Measurements from ENCODE around the gene HCFC2. TPM values are rescaled to one million over a fixed set of nuclear protein-coding genes. Genes with fewer than 3 reads are reported as not detected.
A peak's percentile ranks its signal among the peaks of the same experiment; 100 is the strongest.

Gene HCFC2
- total RNA-seq, 4 donors from 2014 or later: 29.0 to 54.5 (median 36.1) TPM

DNA sequence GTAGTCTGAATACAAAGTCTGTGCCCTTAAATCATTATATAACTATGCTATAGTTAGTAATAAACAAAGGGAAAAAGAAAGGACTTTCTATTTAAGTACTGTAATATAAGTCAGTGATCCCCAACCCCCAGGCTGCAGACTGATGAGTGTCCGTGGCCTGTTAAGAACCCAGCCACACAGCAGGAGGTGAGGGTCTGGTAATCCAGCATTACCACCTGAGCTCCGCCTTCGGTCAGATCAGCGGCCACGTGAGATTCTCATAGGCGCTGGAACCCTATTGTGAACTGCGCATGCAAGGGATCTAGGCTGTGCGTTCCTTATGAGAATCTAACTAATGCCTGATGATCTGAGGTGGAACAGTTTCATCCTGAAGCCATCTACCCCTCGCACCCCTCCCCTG lies 58.0 kb downstream of the HCFC2 start:
- Histone ChIP-seq H3K4me3 (no peak overlapping the region), H3K4me1 (peaks cover 3 to 23% (median 4%) of the 10 kb centered on the region in 3 donors), H3K36me3 (peaks cover 4 to 85% of the 10 kb centered on the region in 2 donors), H3K27me3 (no peaks in the 10 kb centered on the region), H3K9me3 (no peaks in the 10 kb centered on the region), H3K27ac (peak overlapping the region in 1 of 4 donors; percentile 9)
- no peak for TF ChIP-seq POLR2A (IDR thresholded peaks at IDR 0.05)
- TF ChIP-seq, protein P1, sequence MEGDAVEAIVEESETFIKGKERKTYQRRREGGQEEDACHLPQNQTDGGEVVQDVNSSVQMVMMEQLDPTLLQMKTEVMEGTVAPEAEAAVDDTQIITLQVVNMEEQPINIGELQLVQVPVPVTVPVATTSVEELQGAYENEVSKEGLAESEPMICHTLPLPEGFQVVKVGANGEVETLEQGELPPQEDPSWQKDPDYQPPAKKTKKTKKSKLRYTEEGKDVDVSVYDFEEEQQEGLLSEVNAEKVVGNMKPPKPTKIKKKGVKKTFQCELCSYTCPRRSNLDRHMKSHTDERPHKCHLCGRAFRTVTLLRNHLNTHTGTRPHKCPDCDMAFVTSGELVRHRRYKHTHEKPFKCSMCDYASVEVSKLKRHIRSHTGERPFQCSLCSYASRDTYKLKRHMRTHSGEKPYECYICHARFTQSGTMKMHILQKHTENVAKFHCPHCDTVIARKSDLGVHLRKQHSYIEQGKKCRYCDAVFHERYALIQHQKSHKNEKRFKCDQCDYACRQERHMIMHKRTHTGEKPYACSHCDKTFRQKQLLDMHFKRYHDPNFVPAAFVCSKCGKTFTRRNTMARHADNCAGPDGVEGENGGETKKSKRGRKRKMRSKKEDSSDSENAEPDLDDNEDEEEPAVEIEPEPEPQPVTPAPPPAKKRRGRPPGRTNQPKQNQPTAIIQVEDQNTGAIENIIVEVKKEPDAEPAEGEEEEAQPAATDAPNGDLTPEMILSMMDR (IDR thresholded peaks at IDR 0.05): no peak
- TF ChIP-seq POLR2AphosphoS5 (IDR thresholded peaks at IDR 0.05): no peak
- no peak for TF ChIP-seq EP300 (IDR thresholded peaks at IDR 0.05)
- 78 to 82% methylated on average over 4 to 5 of the region's 9 CpGs for WGBS, 2 donors (ENCODE audit: low coverage in 1 of 2)
- ATAC-seq: no peak

DNA sequence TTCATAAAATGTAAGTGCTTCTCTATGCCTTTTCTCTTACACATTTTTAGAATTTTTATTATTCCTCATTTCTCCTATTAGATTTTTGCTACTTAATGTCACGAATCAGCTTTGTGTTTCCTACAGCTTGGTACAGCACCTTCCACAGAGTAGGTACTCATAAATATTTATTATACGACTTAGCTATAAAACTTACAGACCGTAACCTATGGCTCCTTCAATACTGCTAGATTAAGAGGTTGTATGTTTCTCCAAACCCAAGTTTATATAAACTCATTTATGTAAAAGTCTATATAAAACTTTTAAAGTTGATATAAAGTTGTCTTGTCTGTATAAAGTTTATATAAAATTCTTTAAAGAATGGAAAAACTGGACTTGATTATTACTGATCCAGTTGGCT lies 62.2 kb downstream of the HCFC2 start:
- no peaks in the 10 kb centered on the region for H3K27me3 ChIP-seq
- H3K27ac ChIP-seq: peak overlapping the region in 1 of 4 donors; percentile 24
- WGBS, 2 donors (ENCODE audit: low coverage in 1 of 2): 71 to 78% methylated on average over 3 of the region's 3 CpGs
- no peak for ATAC-seq
- H3K9me3 ChIP-seq: no peaks in the 10 kb centered on the region
- H3K4me1 ChIP-seq: peaks cover 11 to 51% (median 14%) of the 10 kb centered on the region in 3 donors
- TF ChIP-seq POLR2AphosphoS5 (IDR thresholded peaks at IDR 0.05) (no peak), EP300 (IDR thresholded peaks at IDR 0.05) (no peak), POLR2A (IDR thresholded peaks at IDR 0.05) (no peak)
- TF ChIP-seq, protein P1 (IDR thresholded peaks at IDR 0.05): no peak
- H3K4me3 ChIP-seq: no peak overlapping the region
- H3K36me3 ChIP-seq: peaks cover 0 to 75% of the 10 kb centered on the region in 2 donors

DNA sequence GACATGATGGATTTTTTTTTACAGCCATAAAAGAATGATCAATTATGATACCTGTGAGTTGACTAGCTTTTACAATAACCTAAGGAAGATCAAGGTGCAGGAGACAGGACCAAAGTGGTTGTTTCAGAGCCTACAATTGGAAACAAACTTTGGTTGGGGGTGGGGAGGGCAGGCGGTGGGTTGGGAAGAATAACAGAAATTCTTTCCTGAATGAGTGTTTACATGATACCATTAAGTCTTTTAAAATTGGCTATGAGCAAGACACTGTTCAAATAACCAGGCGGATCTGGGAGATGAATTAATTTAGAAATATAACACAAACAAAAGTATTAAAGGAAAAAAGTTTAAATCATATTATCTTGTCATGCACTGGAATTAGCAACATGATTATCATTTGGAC lies 66.4 kb downstream of the HCFC2 start:
- H3K27ac ChIP-seq: peak overlapping the region in 3 of 4 donors; percentile 42 to 49 (median 45)
- ATAC-seq: no peak
- H3K9me3 ChIP-seq: no peaks in the 10 kb centered on the region
- 24 to 27% methylated on average over 2 of the region's 2 CpGs for WGBS, 2 donors (ENCODE audit: low coverage in 1 of 2)
- H3K4me3 ChIP-seq: no peak overlapping the region
- TF ChIP-seq POLR2AphosphoS5 (IDR thresholded peaks at IDR 0.05) (no peak), EP300 (IDR thresholded peaks at IDR 0.05) (no peak), POLR2A (IDR thresholded peaks at IDR 0.05) (no peak)
- TF ChIP-seq, protein P1 (IDR thresholded peaks at IDR 0.05): no peak
- H3K27me3 ChIP-seq: no peaks in the 10 kb centered on the region
- peaks cover 19 to 75% (median 22%) of the 10 kb centered on the region in 3 donors for H3K4me1 ChIP-seq
- H3K36me3 ChIP-seq: peaks cover 3 to 69% of the 10 kb centered on the region in 2 donors

DNA sequence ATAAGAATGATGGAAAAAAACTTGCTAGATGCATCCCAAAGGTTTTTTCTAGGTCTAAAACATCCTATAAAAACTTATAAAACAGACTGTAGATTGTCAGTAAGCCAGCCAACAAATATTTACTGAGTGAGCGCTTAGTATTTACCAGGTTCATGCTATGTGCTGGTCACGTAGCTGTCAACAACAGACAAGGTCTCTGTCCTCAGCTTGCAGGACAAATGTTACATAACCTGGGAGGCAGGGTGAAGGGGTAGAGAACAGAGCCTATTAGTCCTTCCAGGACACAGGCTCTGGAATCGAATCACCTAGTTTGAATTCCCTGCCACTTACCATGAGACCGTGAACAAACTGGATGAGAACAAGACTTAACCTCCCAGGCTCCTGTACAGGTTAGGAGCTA lies 67.3 kb downstream of the HCFC2 start:
- peaks cover 3 to 61% of the 10 kb centered on the region in 2 donors for H3K36me3 ChIP-seq
- H3K27me3 ChIP-seq: no peaks in the 10 kb centered on the region
- no peak overlapping the region for H3K4me3 ChIP-seq
- peak overlapping the region in 3 of 4 donors; percentile 42 to 49 (median 45) for H3K27ac ChIP-seq
- H3K4me1 ChIP-seq: peaks cover 22 to 84% (median 26%) of the 10 kb centered on the region in 3 donors
- no peak for ATAC-seq
- WGBS, 2 donors (ENCODE audit: low coverage in 1 of 2): 79 to 90% methylated on average over 4 of the region's 4 CpGs
- TF ChIP-seq POLR2AphosphoS5 (IDR thresholded peaks at IDR 0.05) (no peak), POLR2A (IDR thresholded peaks at IDR 0.05) (no peak), EP300 (IDR thresholded peaks at IDR 0.05) (no peak)
- TF ChIP-seq, protein P1 (IDR thresholded peaks at IDR 0.05): no peak
- no peaks in the 10 kb centered on the region for H3K9me3 ChIP-seq

DNA sequence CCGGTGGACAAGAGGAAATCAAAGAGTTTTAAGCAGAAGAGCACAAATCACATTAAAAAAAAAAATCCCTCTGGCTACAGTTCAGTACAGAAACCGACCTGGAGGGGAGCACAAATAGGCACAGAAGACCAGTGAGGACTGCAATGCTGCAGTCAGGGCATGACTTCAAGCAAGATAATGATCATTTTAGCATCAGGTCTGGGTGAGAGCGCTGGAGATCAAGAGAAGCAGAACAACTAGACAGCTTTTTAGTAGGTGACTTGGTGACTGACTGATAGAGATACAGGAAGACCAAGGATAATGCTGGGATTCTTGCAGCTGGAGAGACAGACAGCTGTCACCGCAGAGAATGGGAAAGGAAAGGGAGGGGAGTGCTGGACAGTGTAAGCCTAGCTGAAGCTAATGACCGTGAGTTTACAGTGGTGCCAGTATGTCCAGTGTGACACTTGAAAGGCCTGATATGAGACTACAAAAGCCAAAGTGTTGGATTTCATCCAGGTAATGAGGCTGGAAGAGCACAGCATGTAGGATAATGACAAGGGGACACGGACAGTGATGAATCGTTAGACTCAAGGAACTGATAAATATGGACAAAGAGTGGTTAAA lies 68.1 kb downstream of the HCFC2 start:
- WGBS, 2 donors (ENCODE audit: low coverage in 1 of 2): 85 to 87% methylated on average over 7 of the region's 7 CpGs
- no peak overlapping the region for H3K4me3 ChIP-seq
- no peaks in the 10 kb centered on the region for H3K27me3 ChIP-seq
- no peaks in the 10 kb centered on the region for H3K9me3 ChIP-seq
- peaks cover 3 to 52% of the 10 kb centered on the region in 2 donors for H3K36me3 ChIP-seq
- no peak for TF ChIP-seq POLR2A (IDR thresholded peaks at IDR 0.05)
- TF ChIP-seq EP300 (IDR thresholded peaks at IDR 0.05): no peak
- TF ChIP-seq POLR2AphosphoS5 (IDR thresholded peaks at IDR 0.05): no peak
- TF ChIP-seq, protein P1 (IDR thresholded peaks at IDR 0.05): no peak
- H3K27ac ChIP-seq: peak overlapping the region in 3 of 4 donors; percentile 19 to 49 (median 42)
- no peak for ATAC-seq
- peaks cover 22 to 88% (median 28%) of the 10 kb centered on the region in 3 donors for H3K4me1 ChIP-seq
